Upper lobe of right lung (tissue), 1 donor: Measurements from ENCODE around the gene PLA2G2F. TPM values are rescaled to one million over a fixed set of nuclear protein-coding genes. Genes with fewer than 3 reads are reported as not detected.

Experiments
- ATAC-seq: fragments of 200-7000 bp; cut with Tn5 transposase; one replicate; pipeline ENCODE4 v1.9.1; 2020; ENCODE audit warnings: mild to moderate bottlenecking, moderate library complexity
- DNase-seq: peaks from one replicate; pipeline ENCODE4 v3.0.0-alpha.2; 2020
- H3K27ac ChIP-seq: fragments of 200-600 bp; one replicate; pipeline ENCODE4 v1.8.0; 2022
- H3K27me3 ChIP-seq: fragments of 200-600 bp; one replicate; pipeline ENCODE4 v1.8.0; 2022; ENCODE audit warnings: mild to moderate bottlenecking
- H3K36me3 ChIP-seq: fragments of 200-600 bp; one replicate; pipeline ENCODE4 v1.8.0; 2022
- H3K4me1 ChIP-seq: fragments of 200-600 bp; one replicate; pipeline ENCODE4 v1.8.0; 2022
- H3K4me3 ChIP-seq: fragments of 200-600 bp; one replicate; pipeline ENCODE4 v1.8.0; 2022; ENCODE audit warnings: mild to moderate bottlenecking
- H3K9me3 ChIP-seq: fragments of 200-600 bp; one replicate; pipeline ENCODE4 v1.8.0; 2022
- intact Hi-C: fragments of 100-400 bp; cut with DNase I; formaldehyde crosslinking; loops from one replicate; pipeline ENCODE4 v1.11.0; 2022
- total RNA-seq: library from RNA; stranded (reverse); fragmentation: NEBNext Ultra II Directional; extraction: Animal tissue kit (Norgen Biotek cat#: 25700); gene quantifications from one replicate; pipeline ENCODE4 v1.2.1, GENCODE V29; 2021
- TF ChIP-seq, protein P1 (sequence below): fragments of 200-600 bp; IDR thresholded peaks from one replicate; pipeline ENCODE4 v1.8.0; 2022; ENCODE audit warnings: antibody characterized with exemption
- donor health status: DM: no; HTN: yes; CAD: no; lungs with severe emphysema.

The PLA2G2F gene
- total RNA-seq, 1 donor from 2014 or later, result not detected

DNA sequence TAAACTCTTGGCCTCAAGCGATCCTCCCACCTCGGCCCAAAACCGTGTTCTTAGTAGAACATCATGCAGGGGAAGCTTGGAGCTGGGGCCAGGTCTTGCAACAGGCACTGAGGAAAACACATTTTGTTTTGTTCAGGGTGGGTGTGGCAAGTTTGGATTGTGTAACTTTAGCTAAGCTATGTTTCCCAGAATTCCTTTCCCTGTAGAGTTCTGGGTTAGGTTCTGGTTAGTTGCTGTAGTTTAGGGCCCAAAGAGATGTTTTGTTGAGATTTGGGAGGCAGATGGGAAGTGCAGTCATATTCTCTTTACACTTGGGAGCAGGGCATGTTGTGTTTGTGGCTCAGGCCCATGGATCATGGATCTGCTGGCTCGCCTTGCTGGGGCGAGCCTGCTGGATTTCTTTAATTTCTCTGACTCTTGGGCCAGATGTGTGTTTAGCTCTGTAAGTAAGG is 45.2 kb upstream of the PLA2G2F start:
- Histone ChIP-seq H3K36me3 (no peaks in the 10 kb centered on the region), H3K27ac (peak overlapping the region; percentile 51), H3K9me3 (no peaks in the 10 kb centered on the region), H3K4me1 (no peaks in the 10 kb centered on the region), H3K27me3 (no peaks in the 10 kb centered on the region), H3K4me3 (no peak overlapping the region)
- intact Hi-C loops, result no loop called here
- no peak for DNase-seq
- TF ChIP-seq, protein P1, sequence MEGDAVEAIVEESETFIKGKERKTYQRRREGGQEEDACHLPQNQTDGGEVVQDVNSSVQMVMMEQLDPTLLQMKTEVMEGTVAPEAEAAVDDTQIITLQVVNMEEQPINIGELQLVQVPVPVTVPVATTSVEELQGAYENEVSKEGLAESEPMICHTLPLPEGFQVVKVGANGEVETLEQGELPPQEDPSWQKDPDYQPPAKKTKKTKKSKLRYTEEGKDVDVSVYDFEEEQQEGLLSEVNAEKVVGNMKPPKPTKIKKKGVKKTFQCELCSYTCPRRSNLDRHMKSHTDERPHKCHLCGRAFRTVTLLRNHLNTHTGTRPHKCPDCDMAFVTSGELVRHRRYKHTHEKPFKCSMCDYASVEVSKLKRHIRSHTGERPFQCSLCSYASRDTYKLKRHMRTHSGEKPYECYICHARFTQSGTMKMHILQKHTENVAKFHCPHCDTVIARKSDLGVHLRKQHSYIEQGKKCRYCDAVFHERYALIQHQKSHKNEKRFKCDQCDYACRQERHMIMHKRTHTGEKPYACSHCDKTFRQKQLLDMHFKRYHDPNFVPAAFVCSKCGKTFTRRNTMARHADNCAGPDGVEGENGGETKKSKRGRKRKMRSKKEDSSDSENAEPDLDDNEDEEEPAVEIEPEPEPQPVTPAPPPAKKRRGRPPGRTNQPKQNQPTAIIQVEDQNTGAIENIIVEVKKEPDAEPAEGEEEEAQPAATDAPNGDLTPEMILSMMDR, result no peak
- peak; percentile 48 for ATAC-seq

DNA sequence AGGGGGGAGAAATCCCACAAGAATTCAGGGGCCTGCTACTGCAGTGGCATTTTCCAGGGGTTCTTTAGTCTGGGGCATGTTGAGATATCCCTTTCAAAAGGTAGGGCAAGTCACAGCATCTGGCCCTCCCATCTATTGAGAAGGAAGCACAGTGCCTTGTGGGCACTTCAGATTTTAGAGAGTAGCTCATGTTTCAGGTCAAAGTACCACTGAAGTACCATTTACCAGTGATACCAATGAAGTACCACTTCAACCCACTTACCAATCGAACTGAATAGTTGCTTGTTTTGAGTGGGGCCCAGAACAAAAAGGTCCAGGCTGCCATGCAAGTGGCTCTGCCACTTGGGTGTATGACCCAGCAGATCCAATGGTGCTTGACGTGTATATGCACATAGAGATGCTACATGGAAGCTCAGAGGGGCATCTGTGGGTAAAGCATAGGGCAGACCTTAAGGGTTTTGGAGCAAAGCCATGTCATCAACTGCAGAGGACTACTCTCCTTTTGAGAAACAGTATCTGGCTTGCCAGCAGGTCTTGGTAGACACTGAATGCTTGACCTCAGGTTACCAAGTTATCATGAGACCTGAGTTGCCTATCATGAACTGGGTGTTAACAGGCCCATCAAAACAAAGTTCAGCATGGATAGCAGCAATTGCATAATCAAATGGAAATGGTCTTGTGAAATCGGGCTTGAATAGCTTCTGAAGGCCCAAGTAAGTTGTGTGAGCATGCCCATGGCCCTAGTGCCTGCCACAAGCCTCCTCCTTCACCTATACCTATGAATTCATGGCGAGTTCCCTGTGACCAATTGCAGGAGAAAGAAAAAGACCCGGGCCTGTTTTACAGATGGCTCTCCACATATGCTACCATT is 43.3 kb upstream of the PLA2G2F start:
- DNase-seq (no peak), ATAC-seq (peak; percentile 34)
- no peaks in the 10 kb centered on the region for H3K27me3 ChIP-seq
- no peaks in the 10 kb centered on the region for H3K36me3 ChIP-seq
- peaks cover 4% of the 10 kb centered on the region for H3K4me1 ChIP-seq
- no peaks in the 10 kb centered on the region for H3K9me3 ChIP-seq
- intact Hi-C loops, result no loop called here
- TF ChIP-seq, protein P1, result no peak
- H3K27ac ChIP-seq, result no peak overlapping the region
- no peak overlapping the region for H3K4me3 ChIP-seq

DNA sequence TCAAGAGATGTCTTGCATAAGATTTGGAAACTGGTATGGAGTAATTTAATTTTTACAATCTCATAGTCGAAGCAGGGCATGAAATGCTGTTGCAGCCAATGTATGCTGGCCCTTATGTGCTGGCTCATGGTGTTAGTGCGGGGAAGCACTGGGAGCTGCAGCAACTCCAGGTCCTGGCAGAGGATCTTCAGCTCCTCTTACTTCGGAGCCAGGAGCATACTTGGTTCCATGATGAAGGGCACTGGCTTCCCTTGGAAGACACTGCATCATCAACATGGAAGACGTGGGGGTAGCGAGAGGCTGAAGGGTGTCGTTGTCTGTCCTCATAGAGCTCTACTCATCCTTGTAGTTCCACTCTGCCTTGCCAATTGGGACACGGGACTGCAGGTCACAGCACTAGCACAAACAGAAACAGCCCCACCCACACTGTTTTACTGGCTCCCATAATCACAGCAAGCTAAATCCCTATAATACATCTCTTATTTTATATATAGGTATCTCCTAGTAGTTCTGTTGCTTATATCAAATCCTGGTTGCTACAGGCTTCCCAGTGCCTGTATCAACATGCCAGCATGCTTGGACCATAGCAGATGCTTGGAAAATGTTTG is 42.2 kb upstream of the PLA2G2F start:
- no peaks in the 10 kb centered on the region for H3K36me3 ChIP-seq
- no peak for ATAC-seq
- intact Hi-C loops, result no loop called here
- TF ChIP-seq, protein P1, result no peak
- H3K4me1 ChIP-seq, result peaks cover 5% of the 10 kb centered on the region
- DNase-seq, result no peak
- no peaks in the 10 kb centered on the region for H3K9me3 ChIP-seq
- H3K4me3 ChIP-seq, result no peak overlapping the region
- H3K27me3 ChIP-seq, result no peaks in the 10 kb centered on the region
- H3K27ac ChIP-seq, result no peak overlapping the region

DNA sequence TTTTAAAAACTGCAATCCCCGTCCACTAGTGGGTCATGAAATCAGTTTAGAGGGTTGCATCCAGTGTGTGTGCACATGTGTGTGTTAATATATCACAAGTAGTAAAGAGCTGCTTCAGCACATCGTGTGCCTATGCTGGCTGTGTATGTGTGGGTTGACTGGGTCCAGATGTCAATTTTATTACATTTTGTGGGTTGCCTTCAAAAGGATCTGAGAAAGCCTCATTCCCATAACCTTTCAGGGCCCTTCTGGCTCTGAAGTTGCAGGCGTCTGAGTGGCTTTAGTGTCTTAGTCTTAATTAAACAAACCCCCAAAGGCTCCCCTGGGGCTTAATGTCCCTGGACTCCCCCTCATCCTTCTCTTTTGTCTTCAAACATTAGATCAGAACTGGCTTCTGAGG is 39.6 kb upstream of the PLA2G2F start:
- no peaks in the 10 kb centered on the region for H3K27me3 ChIP-seq
- ATAC-seq (no peak), DNase-seq (no peak)
- no peaks in the 10 kb centered on the region for H3K9me3 ChIP-seq
- H3K27ac ChIP-seq, result no peak overlapping the region
- no peak overlapping the region for H3K4me3 ChIP-seq
- H3K36me3 ChIP-seq, result no peaks in the 10 kb centered on the region
- intact Hi-C loops, result no loop called here
- TF ChIP-seq, protein P1, result no peak
- H3K4me1 ChIP-seq, result peaks cover 5% of the 10 kb centered on the region

DNA sequence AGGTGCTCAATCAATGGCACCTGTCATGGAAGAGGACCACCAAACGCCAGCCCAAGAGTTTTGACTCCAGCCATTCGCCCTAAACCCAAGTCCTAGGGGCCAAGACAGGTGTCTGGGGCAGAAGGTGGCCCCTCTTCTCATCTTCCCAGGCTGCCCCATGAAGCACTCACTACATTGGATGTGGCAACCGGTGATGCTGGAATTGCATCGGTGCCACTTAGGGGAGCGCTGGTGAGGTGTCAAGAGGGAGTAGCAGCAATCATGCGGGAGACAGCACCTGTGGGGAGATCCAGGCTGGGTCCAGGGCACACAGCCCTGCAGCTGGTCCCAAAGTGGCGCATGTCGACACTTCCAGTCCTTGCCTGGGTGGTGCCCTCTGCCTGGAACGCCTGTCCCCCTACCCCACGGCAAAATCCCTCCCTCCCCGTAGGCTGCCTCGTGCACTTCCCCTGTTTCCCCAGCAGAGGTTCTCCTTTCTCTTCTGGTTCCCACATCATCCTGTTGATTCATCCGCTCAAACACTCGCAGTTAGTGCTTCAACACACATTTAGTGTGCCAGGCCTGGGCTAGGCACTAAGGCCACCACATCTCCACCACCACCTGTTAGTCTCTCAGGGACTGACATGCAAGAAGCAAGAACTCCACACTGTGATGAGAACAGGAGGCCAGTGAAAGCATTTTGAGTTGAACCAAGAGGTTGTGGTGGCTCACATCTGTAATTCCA is 38.3 kb upstream of the PLA2G2F start:
- no peaks in the 10 kb centered on the region for H3K27me3 ChIP-seq
- ATAC-seq, result peak; percentile 91
- no peak for DNase-seq
- H3K27ac ChIP-seq, result no peak overlapping the region
- intact Hi-C loops, result no loop called here
- peaks cover 5% of the 10 kb centered on the region for H3K4me1 ChIP-seq
- TF ChIP-seq, protein P1, result peak; percentile 84
- no peak overlapping the region for H3K4me3 ChIP-seq
- no peaks in the 10 kb centered on the region for H3K9me3 ChIP-seq
- H3K36me3 ChIP-seq, result no peaks in the 10 kb centered on the region
